ENCODE measurements around the gene TMEM60.

The TMEM60 gene

DNA sequence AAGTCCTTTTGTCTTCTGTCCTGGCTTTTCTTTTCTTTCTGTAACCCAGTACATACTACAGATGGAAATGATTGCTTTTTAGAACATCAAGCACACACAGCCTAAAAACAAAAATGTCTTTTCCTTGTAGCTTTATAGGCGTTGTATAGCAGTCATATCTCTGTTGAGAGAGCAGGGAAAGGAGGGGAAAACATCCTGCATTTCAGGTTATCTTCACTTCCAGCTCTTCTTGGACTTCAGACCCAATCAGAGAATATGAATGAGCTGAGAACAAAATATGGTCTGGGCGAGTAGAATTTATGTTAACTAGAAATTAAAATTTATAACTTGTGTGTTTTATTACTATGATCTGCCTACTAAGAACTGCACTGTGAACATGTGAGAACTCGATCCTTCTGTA, 14.7 kb downstream of the TMEM60 start:
- DNase-seq (ENCODE audit: low read depth): no peak
- H3K4me3 ChIP-seq (ENCODE audit: low read length): no peak overlapping the region
- TF ChIP-seq, protein P1, sequence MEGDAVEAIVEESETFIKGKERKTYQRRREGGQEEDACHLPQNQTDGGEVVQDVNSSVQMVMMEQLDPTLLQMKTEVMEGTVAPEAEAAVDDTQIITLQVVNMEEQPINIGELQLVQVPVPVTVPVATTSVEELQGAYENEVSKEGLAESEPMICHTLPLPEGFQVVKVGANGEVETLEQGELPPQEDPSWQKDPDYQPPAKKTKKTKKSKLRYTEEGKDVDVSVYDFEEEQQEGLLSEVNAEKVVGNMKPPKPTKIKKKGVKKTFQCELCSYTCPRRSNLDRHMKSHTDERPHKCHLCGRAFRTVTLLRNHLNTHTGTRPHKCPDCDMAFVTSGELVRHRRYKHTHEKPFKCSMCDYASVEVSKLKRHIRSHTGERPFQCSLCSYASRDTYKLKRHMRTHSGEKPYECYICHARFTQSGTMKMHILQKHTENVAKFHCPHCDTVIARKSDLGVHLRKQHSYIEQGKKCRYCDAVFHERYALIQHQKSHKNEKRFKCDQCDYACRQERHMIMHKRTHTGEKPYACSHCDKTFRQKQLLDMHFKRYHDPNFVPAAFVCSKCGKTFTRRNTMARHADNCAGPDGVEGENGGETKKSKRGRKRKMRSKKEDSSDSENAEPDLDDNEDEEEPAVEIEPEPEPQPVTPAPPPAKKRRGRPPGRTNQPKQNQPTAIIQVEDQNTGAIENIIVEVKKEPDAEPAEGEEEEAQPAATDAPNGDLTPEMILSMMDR (IDR thresholded peaks at IDR 0.05; ENCODE audit: insufficient read depth, low read depth, low read length, missing control alignments): no peak

DNA sequence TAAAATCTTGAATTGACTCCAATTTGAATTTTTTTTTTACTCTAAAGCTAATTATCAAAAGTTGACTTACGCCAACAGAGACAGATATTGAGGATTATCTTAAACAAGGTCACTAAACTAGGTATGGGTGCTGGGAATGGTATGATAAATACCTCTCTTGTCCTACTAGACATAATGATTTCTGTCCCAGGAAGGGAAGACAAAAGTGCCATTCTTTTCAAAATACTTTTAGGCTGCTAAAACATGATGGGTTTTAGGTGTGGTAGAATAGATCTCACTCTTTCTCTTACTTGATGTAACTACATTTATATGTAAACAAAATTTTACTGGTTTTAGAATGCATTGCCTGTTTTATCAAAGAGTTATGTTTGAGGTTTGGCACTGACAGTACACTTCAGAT, 15.1 kb downstream of the TMEM60 start:
- TF ChIP-seq, protein P1 (IDR thresholded peaks at IDR 0.05; ENCODE audit: insufficient read depth, low read depth, low read length, missing control alignments): no peak
- no peak for DNase-seq (ENCODE audit: low read depth)
- H3K4me3 ChIP-seq (ENCODE audit: low read length): no peak overlapping the region

DNA sequence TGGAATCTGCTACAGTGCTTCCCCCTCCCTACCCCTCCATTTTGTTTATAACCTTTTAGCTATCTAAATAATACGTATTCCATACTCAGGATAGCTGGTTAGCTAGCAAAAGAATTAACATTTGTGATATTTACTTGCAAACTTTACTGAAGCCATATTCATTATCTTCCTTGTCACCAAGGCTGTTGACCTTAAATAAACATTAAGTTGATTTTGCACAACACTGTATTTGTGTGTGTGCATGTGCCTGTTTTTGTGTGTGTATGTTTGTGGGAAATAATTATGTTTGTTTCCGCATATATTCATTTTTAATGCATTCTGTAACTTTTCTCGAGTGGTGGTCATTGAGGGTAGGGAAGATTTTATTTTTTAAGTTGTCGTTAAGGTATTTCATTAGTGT, 15.9 kb downstream of the TMEM60 start:
- DNase-seq (ENCODE audit: low read depth): no peak
- TF ChIP-seq, protein P1 (IDR thresholded peaks at IDR 0.05; ENCODE audit: insufficient read depth, low read depth, low read length, missing control alignments): no peak
- H3K4me3 ChIP-seq (ENCODE audit: low read length): no peak overlapping the region

DNA sequence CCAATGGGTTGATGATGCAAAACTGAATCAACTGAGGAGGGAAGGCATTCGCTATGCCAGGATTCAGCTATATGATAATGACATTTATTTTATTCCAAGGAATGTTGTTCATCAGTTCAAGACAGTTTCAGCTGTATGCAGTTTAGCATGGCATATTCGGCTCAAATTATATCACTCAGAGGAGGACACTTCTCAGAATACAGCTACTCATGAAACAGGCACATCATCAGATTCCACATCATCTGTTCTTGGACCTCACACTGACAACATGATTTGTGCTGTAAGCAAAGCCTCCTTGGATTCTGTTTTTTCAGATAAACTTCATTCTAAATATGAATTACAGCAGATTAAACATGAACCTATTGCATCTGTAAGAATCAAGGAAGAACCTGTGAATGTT, 19.7 kb downstream of the TMEM60 start:
- no peak for DNase-seq (ENCODE audit: low read depth)
- no peak overlapping the region for H3K4me3 ChIP-seq (ENCODE audit: low read length)
- TF ChIP-seq, protein P1 (IDR thresholded peaks at IDR 0.05; ENCODE audit: insufficient read depth, low read depth, low read length, missing control alignments): no peak

DNA sequence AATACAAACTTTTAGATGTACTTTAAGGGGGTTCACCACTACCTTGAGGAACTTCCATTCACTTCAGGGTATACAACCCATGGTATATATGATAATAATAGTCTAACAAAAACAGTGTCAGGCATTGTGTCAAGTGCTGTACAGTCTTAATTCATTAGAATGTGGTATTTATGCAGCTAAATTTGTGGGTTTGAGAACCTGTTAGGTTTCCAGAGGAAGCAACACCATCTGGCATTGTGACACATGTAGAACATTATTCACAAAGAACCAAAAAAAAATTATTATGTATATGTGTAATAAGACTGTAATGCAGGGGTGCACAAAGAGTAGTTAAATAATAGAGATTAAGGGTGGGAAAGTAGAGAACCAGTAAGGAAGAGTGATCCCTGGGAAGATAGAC, 26.3 kb downstream of the TMEM60 start:
- no peak for DNase-seq (ENCODE audit: low read depth)
- no peak overlapping the region for H3K4me3 ChIP-seq (ENCODE audit: low read length)
- TF ChIP-seq, protein P1 (IDR thresholded peaks at IDR 0.05; ENCODE audit: insufficient read depth, low read depth, low read length, missing control alignments): no peak

DNA sequence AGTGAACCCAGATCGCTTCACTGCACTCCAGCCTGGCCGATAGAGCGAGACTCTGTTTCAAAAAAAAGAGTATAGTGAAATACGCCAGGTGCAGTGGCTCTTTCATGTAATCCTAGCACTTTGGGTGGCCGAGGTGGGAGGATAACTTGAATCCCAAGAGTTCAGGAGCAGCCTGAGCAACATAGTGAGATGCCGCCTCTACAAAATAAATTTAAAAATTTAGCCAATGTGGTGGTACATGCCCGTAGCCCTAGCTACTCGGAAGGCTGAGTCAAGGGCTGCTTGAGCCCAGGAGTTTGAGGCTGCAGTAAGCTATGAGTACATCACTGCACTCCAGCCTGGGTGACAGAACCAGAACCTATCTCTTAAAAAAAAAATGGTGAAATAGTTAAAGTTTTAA, 27.9 kb downstream of the TMEM60 start:
- H3K4me3 ChIP-seq (ENCODE audit: low read length): no peak overlapping the region
- DNase-seq (ENCODE audit: low read depth): no peak
- TF ChIP-seq, protein P1 (IDR thresholded peaks at IDR 0.05; ENCODE audit: insufficient read depth, low read depth, low read length, missing control alignments): no peak

DNA sequence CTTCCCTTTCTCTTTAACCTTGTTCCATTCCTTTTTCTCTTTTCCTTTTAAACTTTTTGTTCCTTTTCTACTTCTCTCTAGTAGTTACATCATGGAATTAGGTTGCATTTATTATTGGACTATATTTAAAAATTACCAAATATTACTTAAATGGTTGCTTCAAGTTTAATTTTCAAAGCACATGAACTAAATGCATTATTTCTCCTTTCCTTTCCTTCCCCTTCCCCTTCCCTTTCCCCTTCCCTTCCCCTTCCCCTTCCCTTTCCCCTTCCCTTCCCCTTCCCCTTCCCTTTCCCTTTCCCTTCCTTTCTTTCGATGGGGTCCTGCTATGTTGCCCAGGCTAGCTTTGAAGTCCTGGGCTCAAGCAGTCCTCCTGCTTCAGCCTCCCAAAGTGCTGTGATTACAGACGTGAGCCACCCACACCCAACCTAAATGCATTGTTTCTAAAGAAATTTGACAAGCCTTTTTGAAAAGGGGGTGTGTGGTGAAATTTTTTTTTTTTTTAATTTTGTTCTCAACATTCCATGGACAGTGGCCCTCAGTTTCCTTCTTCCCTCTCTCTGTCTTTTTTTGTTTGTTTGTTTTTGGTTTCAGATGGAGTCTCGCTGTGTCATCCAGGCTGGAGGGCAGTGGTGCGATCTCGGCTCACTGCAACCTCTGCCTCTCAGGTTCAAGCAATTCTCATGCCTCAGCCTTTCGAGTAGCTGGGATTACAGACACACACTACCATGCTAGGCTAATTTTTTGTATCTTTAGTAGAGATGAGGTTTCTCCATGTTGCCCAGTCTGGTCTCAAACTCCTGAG, 31.2 kb downstream of the TMEM60 start:
- no peak overlapping the region for H3K4me3 ChIP-seq (ENCODE audit: low read length)
- no peak for DNase-seq (ENCODE audit: low read depth)
- TF ChIP-seq, protein P1 (IDR thresholded peaks at IDR 0.05; ENCODE audit: insufficient read depth, low read depth, low read length, missing control alignments): no peak

Data from epithelial cell of esophagus (primary cell).